IMR-90 (cell line): ENCODE results near the gene PPY. TPM values are rescaled to one million over a fixed set of nuclear protein-coding genes. Genes with fewer than 3 reads are reported as not detected.

Source experiments
- ATAC-seq: fragments of 200-7000 bp; cut with Tn5 transposase; 2 replicates; pipeline ENCODE4 v1.9.1; 2020; ENCODE audit warnings: low read depth, mild to moderate bottlenecking, moderate library complexity
- BruUV-seq: library from RNA; stranded (reverse); fragments of 400-500 nt; replicated peaks from 2 replicates; lab custom pipeline; 2021; lab: Mats Ljungman, UMichigan
- CTCF ChIA-PET: fragments of 300-600 bp; formaldehyde crosslinking; extraction: SDS; loops from one replicate; lab custom pipeline; 2021; ENCODE audit warnings: antibody characterized with exemption; lab: Yijun Ruan, JAX
- POLR2A ChIA-PET: fragments of 300-600 bp; sonication (Branson Sonifier 250); formaldehyde crosslinking; loops from one replicate; lab custom pipeline; 2022; ENCODE audit warnings: antibody characterized with exemption; ENCODE audit not compliant: unreplicated experiment; lab: Charles Lee
- DNase-seq: peaks from one replicate; pipeline ENCODE4 v3.0.0; 2013
- H2AFZ ChIP-seq: replicated peaks from 2 replicates; pipeline ENCODE3; 2013; ENCODE audit warnings: low read length, mild to moderate bottlenecking; ENCODE audit not compliant: poor library complexity
- H2AK5ac ChIP-seq: 2 replicates; pipeline ENCODE4 v1.6.1; 2013; ENCODE audit warnings: low read depth, low read length, inconsistent platforms
- H2AK9ac ChIP-seq: replicated peaks from 2 replicates; pipeline ENCODE3; 2013; ENCODE audit warnings: mild to moderate bottlenecking, low read depth, low read length, moderate library complexity; ENCODE audit not compliant: poor library complexity
- H2BK120ac ChIP-seq: 2 replicates; pipeline ENCODE4 v1.6.1; 2013; ENCODE audit warnings: low read depth, low read length, inconsistent platforms
- H2BK15ac ChIP-seq: 3 replicates; pipeline ENCODE4 v1.6.1; 2013; ENCODE audit warnings: low read depth, low read length, inconsistent platforms
- H2BK20ac ChIP-seq: 2 replicates; pipeline ENCODE4 v1.6.1; 2013; ENCODE audit warnings: low read depth, mild to moderate bottlenecking, inconsistent platforms, low read length, moderate library complexity
- H2BK5ac ChIP-seq: 2 replicates; pipeline ENCODE4 v1.6.1; 2013; ENCODE audit warnings: mild to moderate bottlenecking, low read depth, low read length, inconsistent platforms; ENCODE audit not compliant: poor library complexity, severe bottlenecking
- H3K14ac ChIP-seq: replicated peaks from 2 replicates; pipeline ENCODE4 v1.6.1; 2013; ENCODE audit warnings: low read depth, low read length, inconsistent platforms
- H3K18ac ChIP-seq: 2 replicates; pipeline ENCODE4 v1.6.1; 2013; ENCODE audit warnings: low read depth, low read length, control low read depth
- H3K23ac ChIP-seq: 2 replicates; pipeline ENCODE4 v1.6.1; 2013; ENCODE audit warnings: low read depth, low read length, inconsistent platforms
- H3K27ac ChIP-seq: 2 replicates; pipeline ENCODE4 v1.5.1; 2013; ENCODE audit warnings: mild to moderate bottlenecking, control low read depth, low read length; ENCODE audit not compliant: insufficient read depth
- H3K27me3 ChIP-seq: 2 replicates; pipeline ENCODE4 v1.6.1; 2013; ENCODE audit warnings: low read length; ENCODE audit not compliant: control insufficient read depth, insufficient read depth
- H3K36me3 ChIP-seq: 2 replicates; pipeline ENCODE4 v1.6.1; 2013; ENCODE audit warnings: low read length, mixed read lengths; ENCODE audit not compliant: control insufficient read depth, insufficient read depth
- H3K4ac ChIP-seq: 2 replicates; pipeline ENCODE4 v1.6.1; 2013; ENCODE audit warnings: low read depth, low read length, inconsistent platforms
- H3K4me1 ChIP-seq: 2 replicates; pipeline ENCODE4 v1.6.1; 2013; ENCODE audit warnings: low read length, mixed read lengths; ENCODE audit not compliant: control insufficient read depth, insufficient read depth
- H3K4me2 ChIP-seq: 2 replicates; pipeline ENCODE4 v1.6.1; 2013; ENCODE audit warnings: low read depth, mild to moderate bottlenecking, control low read depth, low read length, moderate library complexity
- H3K4me3 ChIP-seq: 2 replicates; pipeline ENCODE4 v1.5.1; 2013; ENCODE audit warnings: low read depth, mild to moderate bottlenecking, control low read depth, low read length, moderate library complexity; ENCODE audit not compliant: insufficient read depth
- H3K56ac ChIP-seq: 2 replicates; pipeline ENCODE4 v1.6.1; 2013; ENCODE audit warnings: low read length, inconsistent platforms; ENCODE audit not compliant: insufficient read depth; ENCODE audit errors: extremely low read depth
- H3K79me1 ChIP-seq, 2 experiments: 2 replicates each; pipeline ENCODE4 v1.6.1; 2013; ENCODE audit warnings: low read length in 2 of 2, inconsistent platforms in 1 of 2, low read depth in 1 of 2
- H3K9ac ChIP-seq: 2 replicates; pipeline ENCODE4 v1.6.1; 2013; ENCODE audit warnings: low read depth, low read length, control low read depth
- H3K9me1 ChIP-seq: 2 replicates; pipeline ENCODE4 v1.6.1; 2013; ENCODE audit warnings: low read length, inconsistent platforms; ENCODE audit not compliant: insufficient read depth
- H3K9me3 ChIP-seq: 2 replicates; pipeline ENCODE4 v1.6.1; 2013; ENCODE audit warnings: low read length; ENCODE audit not compliant: control insufficient read depth, insufficient read depth
- H4K20me1 ChIP-seq: 2 replicates; pipeline ENCODE4 v1.6.1; 2013; ENCODE audit warnings: low read length, inconsistent platforms; ENCODE audit not compliant: insufficient read depth
- H4K5ac ChIP-seq: 2 replicates; pipeline ENCODE4 v1.6.1; 2013; ENCODE audit warnings: mild to moderate bottlenecking, low read depth, low read length, control low read depth
- H4K8ac ChIP-seq, 2 experiments: 2 replicates each; pipeline ENCODE4 v1.6.1; 2013; ENCODE audit warnings: low read depth in 2 of 2, low read length in 2 of 2, control low read depth in 1 of 2, inconsistent platforms in 1 of 2
- H4K91ac ChIP-seq: 2 replicates; pipeline ENCODE4 v1.6.1; 2013; ENCODE audit warnings: low read depth, low read length, inconsistent platforms; ENCODE audit not compliant: insufficient read depth
- BHLHE40 ChIP-seq: fragments of 150-350 bp; IDR thresholded peaks from 2 replicates; pipeline ENCODE4 v1.6.1; 2016; ENCODE audit warnings: mild to moderate bottlenecking, low read depth, low read length
- CEBPB ChIP-seq: IDR thresholded peaks from 2 replicates; pipeline ENCODE4 v1.6.1; 2012; ENCODE audit warnings: low read depth, low read length, improper control_type of control experiment
- CHD1 ChIP-seq: IDR thresholded peaks from 2 replicates; pipeline ENCODE4 v1.6.1; 2012; ENCODE audit warnings: low read depth, low read length, improper control_type of control experiment
- ELK1 ChIP-seq: fragments of 150-350 bp; IDR thresholded peaks from 2 replicates; pipeline ENCODE4 v1.6.1; 2016; ENCODE audit warnings: low read depth, mild to moderate bottlenecking, low read length, moderate library complexity, borderline replicate concordance
- FOS ChIP-seq: fragments of 150-350 bp; IDR thresholded peaks from 2 replicates; pipeline ENCODE4 v1.6.1; 2016; ENCODE audit warnings: low read depth, low read length
- MAZ ChIP-seq: IDR thresholded peaks from 2 replicates; pipeline ENCODE4 v1.6.1; 2012; ENCODE audit warnings: low read depth, mild to moderate bottlenecking, low read length, improper control_type of control experiment, moderate library complexity, borderline replicate concordance
- RAD21 ChIP-seq: IDR thresholded peaks from 2 replicates; pipeline ENCODE4 v1.6.1; 2012; ENCODE audit warnings: low read length, improper control_type of control experiment
- RCOR1 ChIP-seq: IDR thresholded peaks from 2 replicates; pipeline ENCODE4 v1.6.1; 2012; ENCODE audit warnings: mild to moderate bottlenecking, low read length, improper control_type of control experiment; ENCODE audit not compliant: insufficient replicate concordance
- RFX5 ChIP-seq: IDR thresholded peaks from 2 replicates; pipeline ENCODE4 v1.8.0; 2012; ENCODE audit warnings: low read depth, mild to moderate bottlenecking, low read length, moderate library complexity
- USF2 ChIP-seq: fragments of 150-350 bp; IDR thresholded peaks from 2 replicates; pipeline ENCODE4 v1.6.1; 2017; ENCODE audit warnings: mild to moderate bottlenecking, antibody characterized with exemption, low read length, low read depth
- WGBS, 2 experiments: methylation state at CpG; one replicate each; pipeline versions ENCODE4 v1.1.5 to v1.1.7; 2013; ENCODE audit warnings: missing lambda C conversion rate in 2 of 2; ENCODE audit not compliant: insufficient read length in 1 of 2; ENCODE audit errors: extremely low coverage in 2 of 2; 5-methylcytosine and 5-hydroxymethylcytosine counted together
- dilution Hi-C: fragments of 300-500 bp; cut with HindIII; formaldehyde crosslinking; loops from one replicate; pipeline ENCODE4 v1.14.3; 2018; ENCODE audit warnings: low sequenced_read_pairs; ENCODE audit not compliant: unreplicated experiment
- in situ Hi-C: fragments of 300-500 bp; cut with MboI; formaldehyde crosslinking; loops from 3 replicates; pipeline ENCODE4 v1.14.3; 2019; ENCODE audit warnings: low sequenced_read_pairs, inconsistent platforms, mixed read lengths
- intact Hi-C: fragments of 100-400 bp; cut with micrococcal nuclease; formaldehyde crosslinking; loops from 2 replicates; pipeline ENCODE4 v1.10.0; 2022
- polyA plus RNA-seq, 3 experiments: library from polyadenylated mRNA; depleted of rRNA; stranded (reverse); fragments of >200 nt; gene quantifications; 2 replicates each; pipeline ENCODE4 v1.2.3, GENCODE V29; 2012; ENCODE audit warnings: low replicate concordance in 1 of 3
- total RNA-seq: library from RNA; depleted of rRNA; stranded (reverse); fragments of >200 nt; gene quantifications from 2 replicates; pipeline ENCODE4 v1.2.3, GENCODE V29; 2012

The PPY gene
- total and polyA plus RNA-seq, 2 of the 4 experiments (the other 2 are of a cell fraction): not detected

GRCh38 chr17:43983515-43984411, 41.5 kb upstream of the PPY start:
- Histone ChIP-seq H3K4ac (no peak overlapping the region), H4K8ac (no peak overlapping the region), H2BK120ac (no peak overlapping the region), H3K4me1 (peaks cover 2% of the 10 kb centered on the region; the same call in 1 of the 2 replicates), H3K4me3 (peak overlapping the region; percentile 20), H4K5ac (no peak overlapping the region), H3K36me3 (no peaks in the 10 kb centered on the region), H4K20me1 (no peaks in the 10 kb centered on the region), H3K18ac (no peak overlapping the region), H2BK20ac (no peak overlapping the region), H4K91ac (no peak overlapping the region), H3K9me3 (no peaks in the 10 kb centered on the region), H3K14ac (no peak overlapping the region), H3K23ac (no peak overlapping the region), H2AK9ac (no peak overlapping the region), H3K9me1 (no peaks in the 10 kb centered on the region), H2AK5ac (no peak overlapping the region), H3K4me2 (peak overlapping the region; percentile 3), H2BK5ac (no peak overlapping the region), H3K27ac (no peak overlapping the region), H2AFZ (peak overlapping the region; percentile 75), H3K56ac (no peak overlapping the region), H3K9ac (no peak overlapping the region), H2BK15ac (no peak overlapping the region), H3K27me3 (peaks cover 76% of the 10 kb centered on the region), H3K79me1 (no peaks in the 10 kb centered on the region)
- intact Hi-C loops (no loop called here), dilution Hi-C loops (no loop called here), in situ Hi-C loops (no loop called here)
- WGBS, 2 experiments: 3% methylated on average over 52 of the region's 78 CpGs; no CpG with 5 or more reads in 1 of the 2 experiments
- BruUV-seq: no TSS peak
- ChIA-PET POLR2A (no interaction called here), CTCF (interaction anchor here (1.2 kb wide), 1 partner anchor 21 kb away, joined by 6 read pairs; no protein-coding TSS in a partner anchor)
- no peak for TF ChIP-seq CHD1
- TF ChIP-seq RAD21: no peak
- TF ChIP-seq BHLHE40: no peak
- TF ChIP-seq USF2: no peak
- TF ChIP-seq RCOR1: no peak
- TF ChIP-seq MAZ: no peak
- no peak for TF ChIP-seq CEBPB
- TF ChIP-seq ELK1: no peak
- no peak for TF ChIP-seq FOS
- no peak for TF ChIP-seq RFX5
- peak; percentile 63 for ATAC-seq
- DNase-seq: no peak
